Central memory CD4-positive, alpha-beta T cell (primary cell): ENCODE measurements around the gene PIAS1.

ENCODE experiments used
- DNase-seq: peaks from one replicate; pipeline ENCODE4 v3.0.0; 2022

PIAS1 gene

DNA sequence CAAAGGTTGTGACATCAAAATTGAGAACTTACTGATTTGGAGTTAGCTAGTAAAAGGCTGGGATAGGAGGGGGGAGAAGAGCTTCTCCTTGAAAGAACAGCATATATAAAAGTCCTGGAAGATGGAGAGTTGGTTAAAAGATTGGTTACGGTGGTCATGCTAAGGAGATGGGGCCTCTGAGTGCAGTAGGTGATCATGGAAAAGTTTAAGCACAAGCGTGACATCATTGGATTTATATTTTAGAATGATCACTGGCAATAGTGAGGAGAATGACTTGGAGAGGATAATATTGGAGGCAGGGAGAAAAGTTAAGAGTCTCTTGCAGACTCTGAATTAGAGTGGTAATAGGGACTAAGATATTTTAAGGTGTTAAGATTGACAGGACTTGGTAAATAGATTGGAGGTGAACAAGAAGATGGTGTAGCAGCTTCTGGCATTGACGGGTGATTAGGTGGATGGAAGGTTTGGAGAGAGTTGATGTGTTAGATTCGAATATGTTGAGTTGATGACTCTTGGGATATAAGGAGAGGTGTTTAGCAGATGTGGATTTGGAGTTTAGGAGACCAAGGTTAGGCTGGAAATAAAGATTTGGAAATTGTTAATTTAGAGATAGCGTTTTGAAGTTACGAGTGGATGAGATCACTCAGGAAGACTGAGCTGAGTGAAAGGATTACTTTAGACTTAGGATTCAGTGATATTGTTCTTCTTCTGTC lies 19.6 kb downstream of the PIAS1 start:
- no peak for DNase-seq

DNA sequence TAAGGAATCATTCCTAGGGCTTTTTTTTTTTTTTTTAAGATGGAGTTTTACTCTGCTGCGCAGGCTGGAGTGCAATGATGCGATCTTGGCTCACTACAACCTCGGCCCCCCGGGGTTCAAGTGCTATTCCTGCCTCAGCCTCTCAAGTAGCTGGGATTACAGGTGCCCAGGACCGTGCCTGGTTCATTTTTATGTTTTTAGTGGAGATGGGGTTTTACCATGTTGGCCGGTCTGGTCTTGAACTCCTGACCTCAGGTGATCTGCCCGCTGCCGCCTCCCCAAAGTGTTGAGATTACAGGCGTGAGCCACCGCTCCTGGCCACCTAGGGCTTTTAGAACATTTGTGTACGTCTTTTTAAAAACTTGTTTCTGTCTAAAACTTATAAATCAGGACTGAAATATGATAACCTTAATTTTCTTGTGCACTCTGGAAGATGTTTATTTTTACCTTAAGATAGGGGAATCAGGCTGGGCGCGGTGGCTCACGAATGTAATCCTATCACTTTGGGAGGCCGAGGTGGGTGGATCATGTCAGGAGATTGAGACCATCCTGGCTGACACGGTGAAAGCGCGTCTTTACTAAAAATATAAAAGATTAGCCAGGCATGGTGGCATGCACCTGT lies 21.8 kb downstream of the PIAS1 start:
- no peak for DNase-seq

DNA sequence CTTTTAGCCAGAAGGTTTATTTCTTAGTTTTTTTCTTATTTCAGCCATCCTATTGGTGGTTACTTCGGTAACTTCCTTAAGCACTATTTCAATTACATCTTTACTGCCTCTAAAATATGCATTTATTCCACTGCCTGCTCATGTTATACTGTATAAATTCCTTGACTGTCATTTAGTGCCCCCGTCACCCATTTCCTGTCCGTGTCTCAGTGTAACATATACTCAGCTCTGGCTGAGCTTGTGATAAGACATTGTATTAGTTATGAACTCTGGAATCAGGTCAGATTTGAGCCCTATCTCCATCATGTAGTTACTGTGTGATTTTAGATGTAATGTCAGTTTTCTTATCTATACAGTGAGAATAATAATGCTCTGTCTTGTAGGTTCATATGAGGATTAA lies 24.2 kb downstream of the PIAS1 start:
- DNase-seq = no peak

DNA sequence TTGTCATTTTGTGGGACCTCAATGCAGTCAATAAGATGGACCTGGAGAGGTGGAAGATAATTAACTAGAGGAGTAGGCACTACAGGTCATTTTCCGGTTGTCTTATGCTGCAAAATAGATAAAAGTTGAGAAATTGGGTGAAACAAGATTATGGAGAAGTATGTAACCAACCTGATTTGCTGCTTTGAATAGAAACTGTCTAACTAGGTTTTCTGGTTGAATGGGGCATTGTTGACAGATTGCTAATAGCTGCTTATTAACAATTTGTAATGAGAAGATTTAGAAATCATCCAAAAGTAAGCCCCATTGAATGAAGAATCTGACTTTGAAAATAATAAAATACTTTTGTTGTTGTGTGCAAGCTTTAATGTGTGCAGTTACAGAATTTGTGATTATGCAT lies 26.2 kb downstream of the PIAS1 start:
- no peak for DNase-seq

DNA sequence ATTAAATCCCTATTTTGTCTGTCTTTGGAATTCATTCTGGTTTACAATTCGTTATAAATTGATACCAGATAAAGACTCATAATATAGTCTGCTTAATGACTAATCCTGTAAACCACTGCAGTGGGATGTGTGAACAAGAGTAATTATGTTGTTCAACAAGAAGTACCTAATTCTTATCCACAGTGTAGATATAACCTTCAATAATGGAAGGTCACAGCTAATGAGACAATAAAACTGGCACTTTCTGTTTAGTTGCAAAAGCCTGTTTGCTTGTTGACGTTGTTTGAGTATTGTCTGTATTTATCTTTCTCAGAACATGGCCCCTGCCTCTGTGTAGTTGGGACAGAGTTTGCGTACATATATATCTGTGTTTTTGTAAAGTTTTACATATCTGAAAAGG lies 26.7 kb downstream of the PIAS1 start:
- no peak for DNase-seq

DNA sequence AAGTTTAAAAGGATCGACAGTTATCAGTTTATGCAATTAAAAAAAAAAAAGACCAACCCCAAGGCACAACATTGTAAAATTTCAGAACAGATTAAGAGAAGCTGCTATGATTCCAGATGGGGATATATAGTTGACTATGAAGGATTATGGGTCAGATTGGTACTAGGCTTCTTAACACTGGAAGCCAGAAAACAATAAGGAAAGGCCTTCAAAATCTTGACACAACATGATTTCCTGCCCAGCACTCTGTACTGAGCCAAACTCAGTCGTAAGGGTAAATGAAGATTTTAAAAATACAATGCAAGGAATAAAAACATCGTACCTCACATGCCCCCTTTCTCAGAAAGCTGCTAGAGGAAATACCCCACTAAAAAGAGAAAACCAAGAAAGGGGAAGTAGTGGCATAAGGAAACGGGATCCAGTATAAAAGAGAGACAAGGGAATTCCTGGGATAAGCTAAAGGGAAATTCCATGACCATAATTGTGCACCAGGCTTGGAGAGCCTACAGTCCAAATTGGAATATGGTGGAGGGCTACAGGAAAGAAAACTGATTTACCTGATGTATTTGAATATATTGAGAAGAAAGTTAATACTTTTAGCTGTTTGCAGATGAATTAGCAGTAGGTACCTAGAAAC lies 27.9 kb downstream of the PIAS1 start:
- no peak for DNase-seq

DNA sequence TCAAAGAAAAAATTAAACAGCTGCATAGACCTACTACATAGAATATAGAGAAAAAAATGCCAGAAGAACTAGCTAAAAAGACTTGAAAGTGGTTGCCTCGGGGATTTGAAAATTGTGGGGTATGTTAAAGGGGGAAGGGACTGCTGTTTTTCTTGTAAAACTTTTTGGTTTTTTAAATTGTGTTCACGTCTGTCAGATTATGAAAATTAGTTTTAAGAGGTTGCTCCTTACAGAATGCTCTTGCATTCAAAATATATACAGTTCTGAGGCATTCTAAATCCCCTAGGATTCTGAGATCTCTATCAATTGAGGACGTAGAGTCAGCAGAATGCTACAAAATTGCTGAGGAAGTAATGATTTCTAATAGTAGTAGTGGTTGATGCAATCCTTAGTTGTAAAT lies 28.6 kb downstream of the PIAS1 start:
- no peak for DNase-seq

DNA sequence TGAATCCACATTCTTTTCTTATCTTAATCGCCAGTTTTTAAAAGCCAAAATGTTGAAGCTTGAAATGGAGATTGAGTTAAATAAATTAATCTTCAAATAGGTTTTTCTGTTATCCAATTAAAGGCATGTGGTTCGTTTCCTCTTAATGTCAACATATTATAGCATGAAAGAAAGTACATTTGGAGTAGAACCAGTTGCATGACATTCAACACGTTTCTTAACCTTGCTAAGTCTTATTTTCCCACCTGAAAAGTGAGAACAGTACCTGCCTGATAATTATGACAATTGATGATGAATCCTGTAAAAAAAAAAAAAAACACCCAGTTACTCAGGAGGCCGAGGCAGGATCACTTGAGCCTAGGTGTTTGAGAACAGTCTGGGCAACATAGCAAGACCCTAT lies 29.3 kb downstream of the PIAS1 start:
- no peak for DNase-seq

DNA sequence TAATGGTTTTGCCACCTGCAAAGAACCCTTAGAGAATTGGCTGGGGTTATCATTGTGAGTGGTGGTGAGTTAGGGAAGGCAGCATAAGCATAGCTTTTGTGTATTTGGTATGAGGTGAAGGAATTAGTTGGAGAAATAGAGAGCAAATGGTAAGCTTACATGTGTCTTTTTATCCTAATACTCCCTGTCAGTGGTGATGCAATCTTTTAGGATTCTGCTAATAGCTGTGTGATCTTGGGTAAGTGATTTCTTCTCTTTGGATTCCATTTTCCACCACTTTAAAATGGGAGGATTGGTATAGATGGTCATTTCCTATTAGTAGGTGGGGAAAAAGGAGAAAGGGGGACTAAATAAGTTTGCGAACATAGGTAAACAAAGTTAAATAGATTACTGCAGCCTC lies 30.9 kb downstream of the PIAS1 start:
- DNase-seq = no peak

DNA sequence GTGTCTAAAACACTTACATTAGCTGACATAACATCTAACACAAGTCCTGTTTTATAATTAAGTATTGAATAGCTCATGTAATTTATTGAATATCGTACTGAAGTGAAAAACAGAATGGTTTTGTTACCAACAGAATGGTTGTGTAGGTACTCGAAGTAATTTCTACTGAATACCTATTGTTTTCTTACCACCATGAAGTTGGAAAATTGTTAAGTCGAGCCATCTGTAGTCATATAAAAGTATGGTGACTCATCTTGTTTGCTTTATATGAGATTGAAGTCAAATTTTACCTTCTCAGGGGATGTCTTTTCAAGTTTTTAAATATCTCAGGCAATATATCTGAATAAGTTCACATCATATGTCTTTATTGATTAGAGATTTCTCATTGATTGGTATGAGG lies 37.6 kb downstream of the PIAS1 start:
- no peak for DNase-seq

DNA sequence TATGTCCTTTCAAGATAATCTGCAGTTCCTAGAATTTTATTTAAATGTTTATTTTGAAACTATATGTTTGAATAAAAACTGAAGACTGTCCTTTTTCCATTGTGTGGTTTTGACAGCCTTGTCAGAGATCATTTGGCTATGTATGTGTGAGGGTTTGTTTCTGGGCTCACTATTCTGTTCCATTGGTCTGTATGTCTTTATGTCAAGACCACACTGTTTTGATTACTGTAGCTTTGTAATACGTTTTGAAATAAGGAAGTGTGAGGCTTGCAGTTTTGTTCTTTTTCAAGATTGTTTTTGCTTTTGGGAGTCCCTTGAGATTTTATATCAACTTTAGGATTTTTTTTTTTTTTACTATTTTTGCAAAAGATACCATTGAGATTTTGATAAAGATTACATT lies 42.0 kb downstream of the PIAS1 start:
- DNase-seq = no peak

DNA sequence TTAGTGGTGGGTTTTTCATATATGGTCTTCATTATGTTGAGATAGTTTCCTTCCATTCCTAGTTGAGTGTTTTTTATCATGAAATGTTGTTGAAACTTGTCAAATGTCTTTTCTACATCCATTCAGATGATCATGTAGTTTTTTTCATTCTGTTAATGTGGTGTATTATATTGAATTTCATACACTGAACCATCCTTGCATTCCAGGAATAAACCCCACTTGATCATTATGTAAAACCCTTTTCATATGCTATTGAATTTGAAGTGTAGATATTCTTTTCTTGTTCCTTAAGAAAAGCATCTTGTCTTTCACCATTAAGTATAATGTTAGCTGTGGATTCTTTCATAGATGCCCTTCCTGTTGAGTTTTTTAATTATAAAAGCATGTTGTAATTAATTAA lies 42.9 kb downstream of the PIAS1 start:
- DNase-seq = no peak

DNA sequence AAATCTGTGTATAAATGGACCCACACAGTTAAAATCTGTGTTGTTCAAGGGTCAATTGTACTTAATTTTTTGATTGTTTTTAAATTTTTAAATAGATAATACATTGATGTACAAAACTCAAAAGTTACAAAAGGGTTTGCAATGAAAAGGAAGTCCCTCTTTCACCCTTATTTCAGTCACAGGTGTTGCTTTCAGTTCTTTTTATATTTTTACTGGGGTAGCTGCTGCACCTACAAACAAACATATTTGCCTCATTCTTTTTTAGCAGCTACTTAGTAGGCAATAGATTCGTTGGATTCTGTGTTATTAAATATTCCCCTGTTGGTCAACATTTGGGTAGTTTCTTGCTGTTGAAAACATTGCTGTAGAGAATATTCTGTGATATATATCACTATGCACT lies 44.4 kb downstream of the PIAS1 start:
- DNase-seq = no peak

DNA sequence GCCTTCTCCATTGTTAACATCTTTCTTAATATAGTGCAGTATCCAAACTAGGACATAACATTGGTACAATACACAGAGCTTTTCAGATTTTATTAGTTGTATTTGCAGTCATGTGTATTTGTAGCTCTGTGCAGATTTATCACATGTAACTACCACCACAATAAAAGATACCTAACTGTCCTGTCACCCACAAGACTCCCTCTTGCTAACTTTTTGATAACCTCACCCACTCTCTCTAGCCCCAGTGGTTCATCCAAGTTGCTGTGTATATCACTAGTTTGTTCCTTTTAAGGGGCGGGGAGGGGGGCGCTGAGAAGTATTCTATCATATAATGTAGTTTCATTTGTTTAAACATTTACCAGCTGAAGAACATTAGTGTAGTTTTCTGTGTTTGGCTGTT lies 46.1 kb downstream of the PIAS1 start:
- no peak for DNase-seq

DNA sequence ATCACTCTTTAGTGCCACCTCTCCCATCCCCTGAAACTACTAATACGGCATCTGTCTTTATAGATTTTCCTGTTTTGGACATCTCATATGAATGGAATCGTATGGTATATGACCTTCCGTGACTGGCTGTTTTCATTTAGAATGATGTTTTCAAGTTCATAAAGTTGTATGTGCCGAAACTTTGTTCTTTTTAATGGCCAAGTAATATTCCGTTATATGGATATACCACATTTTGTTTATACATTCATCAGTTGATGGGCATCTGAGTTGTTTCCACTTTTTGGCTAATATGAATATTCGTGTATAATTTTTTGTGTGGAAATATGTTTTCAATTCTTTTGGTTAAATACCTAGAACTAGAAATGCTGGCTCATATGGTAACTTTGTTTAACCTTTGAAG lies 49.5 kb downstream of the PIAS1 start:
- no peak for DNase-seq

DNA sequence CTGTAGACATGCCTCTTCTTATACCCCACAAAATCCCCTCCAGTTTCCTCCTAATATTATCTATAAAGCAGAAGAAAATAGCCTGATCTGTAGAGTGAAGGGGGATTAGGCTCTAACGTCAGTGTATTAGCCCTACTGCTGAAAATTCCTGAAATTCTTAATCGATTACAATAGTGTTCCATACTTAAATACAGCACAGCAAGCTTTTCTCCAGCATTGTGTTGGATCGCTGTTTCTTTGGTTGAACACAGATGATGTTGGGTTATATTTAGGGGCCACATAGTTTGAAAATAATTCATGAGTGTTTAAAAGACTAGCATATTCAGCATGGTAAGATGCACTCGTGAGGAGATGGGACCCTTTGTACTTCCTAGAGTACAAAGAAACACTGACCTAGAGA lies 52.5 kb downstream of the PIAS1 start:
- no peak for DNase-seq

DNA sequence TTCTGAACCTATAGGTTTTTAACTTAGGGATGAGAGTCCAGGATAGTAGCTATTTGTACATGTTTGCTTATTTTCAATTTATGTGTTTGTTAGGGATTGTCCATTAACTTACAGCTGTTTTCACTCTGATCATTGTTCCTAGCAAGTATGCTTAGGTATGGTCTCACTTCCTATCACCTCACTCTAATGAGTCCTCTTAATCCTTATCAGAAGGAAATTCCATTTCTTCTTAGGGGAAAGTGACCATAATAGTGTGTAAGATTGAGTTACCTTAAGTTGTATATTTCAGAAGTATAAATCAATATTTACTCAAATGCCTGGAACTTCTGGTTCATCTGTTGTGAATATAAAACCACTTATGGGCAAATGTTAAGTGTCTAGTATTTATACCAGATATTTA lies 53.0 kb downstream of the PIAS1 start:
- DNase-seq = no peak

DNA sequence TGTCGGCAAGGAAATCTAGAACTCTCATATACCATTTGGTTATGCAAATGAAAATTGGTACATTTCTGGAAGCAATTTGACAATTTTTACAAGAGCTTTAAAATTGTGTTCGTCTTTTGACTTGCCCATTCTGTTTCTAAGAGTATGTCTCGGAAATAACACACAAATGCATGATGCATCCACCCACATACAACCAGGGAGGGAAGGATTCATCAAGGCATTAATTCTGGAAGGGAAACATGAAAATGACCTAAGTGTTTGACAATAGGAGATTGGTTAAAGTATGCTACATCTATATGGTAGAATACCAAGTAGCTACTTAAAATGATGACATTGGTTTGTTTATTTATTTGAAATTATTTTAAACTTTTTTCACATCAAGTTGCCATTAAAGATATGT lies 58.6 kb downstream of the PIAS1 start:
- DNase-seq = no peak

DNA sequence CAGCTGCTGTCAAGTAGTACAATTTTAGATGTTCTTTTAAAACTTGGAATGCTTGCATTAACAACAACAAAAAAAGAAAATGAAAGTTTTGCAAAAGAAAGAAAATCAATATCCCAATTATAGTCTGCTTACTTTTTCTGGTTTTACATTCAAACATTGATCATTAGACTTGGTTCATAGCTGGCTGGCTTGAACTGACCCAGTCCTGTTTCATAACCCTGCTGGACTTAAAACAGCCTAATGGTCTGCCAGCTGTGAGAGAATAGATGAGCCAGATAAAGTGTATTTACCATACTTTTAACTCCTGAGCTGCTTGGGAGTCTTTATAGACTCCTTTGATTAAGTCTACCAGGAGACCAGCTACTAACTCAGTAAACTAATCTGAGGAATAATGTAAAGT lies 59.2 kb downstream of the PIAS1 start:
- no peak for DNase-seq

DNA sequence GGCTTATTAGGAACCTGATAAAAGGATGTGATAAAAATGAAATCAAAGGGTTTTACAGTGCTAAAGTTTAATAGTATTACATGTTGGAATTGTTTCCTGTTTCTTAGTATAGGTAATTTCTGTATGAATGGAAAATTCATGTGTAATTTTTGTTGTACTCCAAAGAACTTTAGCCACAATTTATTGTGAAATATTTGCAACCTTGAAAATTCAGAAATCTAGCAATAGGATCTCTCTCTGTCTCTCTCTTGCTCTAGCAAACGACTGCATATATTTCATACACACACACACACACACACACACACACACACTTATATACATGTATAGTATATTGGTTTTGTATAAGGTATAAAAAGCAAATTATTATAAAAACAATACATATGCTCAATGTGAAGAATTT lies 59.6 kb downstream of the PIAS1 start:
- no peak for DNase-seq

DNA sequence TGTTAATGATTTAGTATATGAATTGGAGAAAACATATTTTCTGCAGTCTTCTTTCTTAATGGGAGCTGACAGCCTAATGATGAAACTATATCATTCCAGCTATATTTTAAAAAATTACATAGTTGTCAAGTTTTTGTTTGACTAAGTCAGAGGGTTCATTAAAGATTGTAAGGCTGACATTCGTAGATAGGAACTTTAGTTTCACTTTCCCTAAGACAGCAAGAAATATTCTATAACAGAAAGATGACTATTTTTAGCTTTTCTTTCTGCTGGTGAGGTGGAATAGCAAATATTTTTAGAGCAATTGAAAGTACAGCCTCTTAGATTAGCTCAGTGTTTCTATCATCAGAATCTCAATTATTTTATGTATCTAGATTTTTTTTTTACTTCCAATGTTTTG lies 60.2 kb downstream of the PIAS1 start:
- no peak for DNase-seq

DNA sequence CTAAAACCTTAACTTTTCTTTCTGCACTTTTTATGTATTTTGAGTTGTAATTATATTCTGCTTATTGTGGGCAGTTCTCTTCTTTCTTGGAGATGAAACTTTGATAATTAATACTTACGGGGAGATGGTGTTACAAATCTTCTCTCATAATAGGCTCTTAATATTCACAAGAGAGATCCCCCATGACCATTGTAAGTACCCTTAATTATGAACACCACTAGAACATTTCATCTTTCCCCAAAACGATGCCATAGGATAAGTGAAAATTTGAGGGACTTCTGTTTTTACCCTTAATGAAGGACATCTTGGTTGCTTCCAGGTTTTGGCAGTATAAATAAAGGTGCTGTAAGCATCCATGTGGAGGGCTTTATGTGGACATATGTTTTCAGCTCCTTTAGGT lies 60.7 kb downstream of the PIAS1 start:
- DNase-seq = no peak

DNA sequence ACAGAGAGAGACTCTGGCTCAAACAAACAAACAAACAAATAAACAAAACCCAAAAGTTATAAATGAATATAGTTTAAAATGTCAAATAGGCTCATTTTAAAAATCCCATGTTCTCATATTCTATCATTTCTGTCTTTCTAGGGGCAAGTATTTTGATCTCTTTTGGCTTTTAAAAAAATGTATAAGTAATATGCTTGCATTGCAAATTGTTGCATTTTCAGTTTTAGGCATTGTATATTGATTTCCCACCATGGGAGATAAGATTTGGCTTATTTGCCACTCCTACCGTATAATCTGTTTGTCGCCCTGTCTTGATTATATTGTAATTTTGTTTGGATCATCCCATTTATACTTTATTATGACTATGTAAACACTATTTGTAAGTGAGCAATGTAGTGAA lies 70.6 kb downstream of the PIAS1 start:
- no peak for DNase-seq

DNA sequence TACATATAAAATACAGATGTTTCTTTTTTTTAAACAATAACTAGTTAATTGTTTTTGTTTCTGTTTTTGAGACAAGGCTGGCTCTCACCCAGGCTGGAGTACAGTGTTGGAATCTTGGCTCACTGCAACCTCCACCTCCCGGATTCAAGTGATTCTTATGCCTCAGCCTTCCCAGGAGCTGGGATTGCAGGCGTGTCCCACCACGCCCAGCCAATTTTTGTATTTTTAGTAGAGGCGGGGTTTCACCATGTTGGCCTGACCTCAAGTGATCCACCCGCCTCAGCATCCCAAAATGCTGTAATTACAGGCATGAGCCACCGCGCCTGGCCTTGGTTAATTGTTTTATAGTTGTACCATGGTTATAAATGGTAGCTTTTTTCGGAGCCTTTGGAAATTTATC lies 72.3 kb downstream of the PIAS1 start:
- no peak for DNase-seq

DNA sequence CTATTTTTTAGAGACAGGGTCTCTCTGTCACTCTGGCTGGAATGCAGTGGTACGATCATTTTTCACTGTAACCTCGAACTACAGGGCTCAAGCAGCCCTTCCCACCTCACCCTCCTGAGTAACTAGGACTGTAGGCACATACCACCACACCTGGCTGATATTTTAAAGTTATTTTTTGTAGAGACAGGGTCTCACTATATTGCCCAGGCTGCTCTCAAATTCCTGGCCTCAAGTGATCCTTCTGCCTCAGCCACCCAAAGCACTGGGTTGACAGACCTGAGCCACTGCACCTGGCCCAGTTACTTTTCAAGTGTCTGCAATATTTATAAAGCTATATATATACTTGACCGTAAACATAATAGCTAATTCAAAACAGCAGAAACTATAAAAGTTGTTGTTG lies 75.0 kb downstream of the PIAS1 start:
- no peak for DNase-seq
